MM.1S (cell line): ENCODE results near the gene HOXB3.
A peak's percentile ranks its signal among the peaks of the same experiment; 100 is the strongest.

Experiments
- DNase-seq: peaks from one replicate; pipeline ENCODE4 v3.0.0-alpha.2; 2015
- H2AFZ ChIP-seq: fragments of 300-600 bp; sonication (generic); 2 replicates; pipeline ENCODE4 v1.6.0; 2016; ENCODE audit warnings: antibody characterized with exemption, low read length
- H3F3A ChIP-seq: fragments of 300-600 bp; sonication (generic); 2 replicates; pipeline ENCODE4 v1.6.1; 2016; ENCODE audit warnings: mild to moderate bottlenecking, antibody characterized with exemption, low read length, moderate library complexity, mixed read lengths; ENCODE audit not compliant: insufficient read depth
- H3K27ac ChIP-seq: fragments of 300-600 bp; sonication (generic); 2 replicates; pipeline ENCODE4 v1.5.1; 2016; ENCODE audit warnings: mild to moderate bottlenecking, low read length
- H3K27me3 ChIP-seq: fragments of 300-600 bp; sonication (generic); replicated peaks from 2 replicates; pipeline ENCODE4 v1.6.0; 2016; ENCODE audit warnings: low read length; ENCODE audit not compliant: insufficient read depth
- H3K36me3 ChIP-seq: fragments of 300-600 bp; sonication (generic); replicated peaks from 2 replicates; pipeline ENCODE4 v1.6.1; 2016; ENCODE audit warnings: mild to moderate bottlenecking, low read length, mixed read lengths; ENCODE audit not compliant: insufficient read depth
- H3K4me1 ChIP-seq: fragments of 300-600 bp; sonication (generic); 2 replicates; pipeline ENCODE4 v1.6.1; 2016; ENCODE audit warnings: low read length, mixed read lengths
- H3K4me2 ChIP-seq: fragments of 300-600 bp; sonication (generic); 2 replicates; pipeline ENCODE4 v1.6.0; 2016; ENCODE audit warnings: low read depth, low read length
- H3K4me3 ChIP-seq: fragments of 300-600 bp; sonication (generic); 2 replicates; pipeline ENCODE4 v1.5.1; 2016; ENCODE audit warnings: low read length, mixed read lengths
- H3K79me2 ChIP-seq: fragments of 300-600 bp; sonication (generic); 2 replicates; pipeline ENCODE4 v1.6.1; 2016; ENCODE audit warnings: mixed run types, low read length, mixed read lengths
- H3K9ac ChIP-seq: fragments of 300-600 bp; sonication (generic); 2 replicates; pipeline ENCODE4 v1.6.1; 2016; ENCODE audit warnings: low read length, mixed read lengths
- H3K9me2 ChIP-seq: fragments of 300-600 bp; sonication (generic); replicated peaks from 2 replicates; pipeline ENCODE4 v1.6.1; 2016; ENCODE audit warnings: mild to moderate bottlenecking, low read length, mixed read lengths; ENCODE audit not compliant: insufficient read depth
- H3K9me3 ChIP-seq: fragments of 300-600 bp; sonication (generic); replicated peaks from 2 replicates; pipeline ENCODE4 v1.6.1; 2016; ENCODE audit warnings: mild to moderate bottlenecking, low read length, mixed read lengths; ENCODE audit not compliant: insufficient read depth
- H4K20me1 ChIP-seq: fragments of 300-600 bp; sonication (generic); 2 replicates; pipeline ENCODE4 v1.6.1; 2016; ENCODE audit warnings: mild to moderate bottlenecking, low read length, moderate library complexity, mixed read lengths; ENCODE audit not compliant: insufficient read depth
- CTCF ChIP-seq: fragments of 300-600 bp; sonication (generic); IDR thresholded peaks from 2 replicates; pipeline ENCODE4 v1.5.1; 2016; ENCODE audit warnings: antibody characterized with exemption, low read length, mixed read lengths
- EZH2 ChIP-seq: fragments of 300-600 bp; sonication (generic); optimal IDR thresholded peaks from 2 replicates; pipeline ENCODE3; 2017; ENCODE audit warnings: low read depth, mild to moderate bottlenecking, antibody characterized with exemption, low read length, mixed read lengths
- EZH2phosphoT487 ChIP-seq: fragments of 300-600 bp; sonication (generic); IDR thresholded peaks from 2 replicates; pipeline ENCODE4 v1.6.1; 2018; ENCODE audit warnings: antibody characterized with exemption, low read length

Gene HOXB3

DNA sequence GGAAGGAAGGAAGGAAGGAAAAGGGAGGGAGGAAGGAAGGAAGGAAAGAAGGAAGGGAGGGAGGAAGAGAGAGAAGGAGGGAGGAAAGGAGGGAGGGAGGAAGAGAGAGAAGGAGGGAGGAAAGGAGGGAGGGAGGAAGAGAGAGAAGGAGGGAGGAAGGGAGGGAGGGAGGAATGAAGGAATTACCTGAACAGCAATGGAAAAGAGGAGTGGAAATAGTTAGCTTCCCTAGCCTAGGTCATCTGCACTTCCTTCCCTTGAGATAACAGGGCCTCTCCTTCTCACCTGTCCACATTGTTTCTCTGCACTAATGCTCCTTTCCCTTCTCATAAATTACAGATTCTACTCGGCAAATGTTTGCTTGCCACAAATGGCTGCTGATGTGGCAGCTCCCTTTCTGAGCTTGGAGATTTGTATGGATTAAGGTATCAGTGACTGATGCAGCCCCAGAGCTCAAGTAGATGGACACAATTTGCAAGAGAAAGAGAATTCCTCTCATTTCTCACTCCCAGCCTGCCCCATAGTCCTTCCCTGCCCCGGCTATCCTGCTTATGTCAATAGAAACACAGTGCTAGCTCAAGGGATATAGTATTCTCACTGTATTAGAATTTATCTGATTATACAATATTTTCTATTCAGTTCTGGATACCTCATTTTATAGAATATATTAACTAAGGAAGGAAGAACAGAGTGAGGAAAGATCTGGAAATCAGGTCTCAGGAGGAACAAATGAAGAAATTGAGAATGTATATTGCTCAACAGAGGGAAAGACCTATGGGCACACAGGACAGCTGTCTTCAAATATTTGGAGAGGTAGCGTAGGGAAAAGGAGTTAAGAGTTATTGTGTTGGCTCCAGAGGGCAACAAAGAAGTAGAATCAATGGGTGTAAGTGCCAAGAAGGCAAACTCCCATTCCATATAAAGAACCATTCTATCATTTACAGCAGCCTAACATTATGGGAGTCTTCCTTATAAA, 73.8 kb downstream of the HOXB3 start:
- Histone ChIP-seq H3K4me2 (no peak overlapping the region), H3K36me3 (no peaks in the 10 kb centered on the region), H4K20me1 (no peaks in the 10 kb centered on the region), H3K9me2 (no peaks in the 10 kb centered on the region), H3K4me3 (no peak overlapping the region), H2AFZ (no peak overlapping the region), H3K9ac (no peak overlapping the region), H3F3A (peaks cover 16% of the 10 kb centered on the region), H3K27ac (no peak overlapping the region), H3K79me2 (no peaks in the 10 kb centered on the region), H3K9me3 (no peaks in the 10 kb centered on the region), H3K27me3 (no peaks in the 10 kb centered on the region), H3K4me1 (peaks cover 39% of the 10 kb centered on the region)
- TF ChIP-seq CTCF (no peak), EZH2phosphoT487 (no peak), EZH2 (no peak)
- DNase-seq: no peak

- peaks cover 47% of the 10 kb centered on the region for H3K4me1 ChIP-seq
- H2AFZ ChIP-seq: 0 out of 2 replicates have a peak overlapping the region, but pooled peaks have one; percentile 4
- no peaks in the 10 kb centered on the region for H4K20me1 ChIP-seq
- no peak for DNase-seq
- no peak for TF ChIP-seq EZH2
- no peak for TF ChIP-seq EZH2phosphoT487
- TF ChIP-seq CTCF: no peak
- H3K4me2 ChIP-seq: no peak overlapping the region
- H3K27me3 ChIP-seq: no peaks in the 10 kb centered on the region
- H3F3A ChIP-seq: peaks cover 24% of the 10 kb centered on the region
- H3K4me3 ChIP-seq: no peak overlapping the region
- no peaks in the 10 kb centered on the region for H3K36me3 ChIP-seq
- H3K9me2 ChIP-seq: no peaks in the 10 kb centered on the region
- H3K27ac ChIP-seq: no peak overlapping the region
- no peaks in the 10 kb centered on the region for H3K9me3 ChIP-seq
- no peak overlapping the region for H3K9ac ChIP-seq
- H3K79me2 ChIP-seq: no peaks in the 10 kb centered on the region
Observed at GRCh38 chr17:48514477-48514876, 75.6 kb downstream of the HOXB3 start.

DNA sequence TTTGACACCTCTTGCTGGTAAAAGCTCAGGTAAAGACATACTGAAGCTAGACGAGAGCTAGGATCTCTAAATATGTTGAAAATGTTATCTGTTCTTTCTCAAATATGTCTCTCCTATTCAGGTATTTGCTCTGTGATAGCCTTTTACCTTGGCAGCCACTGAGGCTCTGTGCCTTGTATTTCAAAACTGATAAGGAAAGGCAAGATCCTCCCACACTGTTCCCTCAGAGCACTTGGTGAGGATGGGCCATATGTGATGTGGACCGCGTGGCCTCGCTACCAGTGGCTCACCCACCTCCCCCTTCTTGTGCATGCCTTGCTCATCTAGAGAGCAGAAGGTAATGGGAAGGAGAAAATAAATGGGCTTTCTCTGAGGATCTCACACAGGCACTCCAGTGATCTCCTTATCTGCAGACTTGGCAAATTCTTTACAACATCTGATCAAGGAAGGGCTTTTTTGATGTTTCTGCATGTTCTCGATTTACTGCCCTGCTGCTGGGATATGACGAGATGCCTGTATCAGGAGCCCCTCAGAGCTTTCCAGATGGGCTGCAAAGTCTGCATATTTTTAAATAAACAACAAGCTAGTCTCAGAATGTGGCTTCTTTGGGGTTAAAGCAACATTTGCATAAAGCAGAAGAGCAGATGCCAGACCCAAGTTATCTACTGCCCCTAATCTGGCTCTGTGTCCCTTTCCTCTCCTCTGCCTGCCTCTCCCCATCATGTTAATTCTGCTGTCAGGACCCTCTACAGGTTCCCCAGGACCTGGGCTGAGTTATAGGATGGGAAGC, 76.2 kb downstream of the HOXB3 start:
- Histone ChIP-seq H3K79me2 (no peaks in the 10 kb centered on the region), H3K4me1 (peaks cover 47% of the 10 kb centered on the region), H3K4me2 (no peak overlapping the region), H4K20me1 (no peaks in the 10 kb centered on the region), H3K27me3 (no peaks in the 10 kb centered on the region), H3K27ac (peak overlapping the region; percentile 5; the same call in 1 of the 2 replicates), H3K9me2 (no peaks in the 10 kb centered on the region), H3K9ac (no peak overlapping the region), H3K4me3 (no peak overlapping the region), H3K36me3 (no peaks in the 10 kb centered on the region), H3K9me3 (no peaks in the 10 kb centered on the region), H2AFZ (0 out of 2 replicates have a peak overlapping the region, but pooled peaks have one; percentile 4), H3F3A (peaks cover 24% of the 10 kb centered on the region)
- peak; percentile 24 for DNase-seq
- TF ChIP-seq CTCF (no peak), EZH2phosphoT487 (no peak), EZH2 (no peak)
